NOMO-1 treated with dmso at 0.1 percent for 144 hours (cell line): Measurements from ENCODE around the gene NUCB2.
A peak's percentile ranks its signal among the peaks of the same experiment; 100 is the strongest.
"Not testable (repeated sequence)": the region's sequence is repeated elsewhere in the genome, so short reads cannot be mapped to it uniquely, and the experiment has no call there.

Experiments used
- DNase-seq: peaks from one replicate; lab custom pipeline; 2025; ENCODE audit not compliant: unreplicated experiment; lab: John Stamatoyannopoulos, UW

Gene NUCB2

GRCh38 chr11:17276236-17277023 is at the start of gene NUCB2:
NUCB2 (plus strand) TSS chr11:17276739; CDS start chr11:17295324, 18,585 bp downstream.
- peak; percentile 96 for DNase-seq

DNA sequence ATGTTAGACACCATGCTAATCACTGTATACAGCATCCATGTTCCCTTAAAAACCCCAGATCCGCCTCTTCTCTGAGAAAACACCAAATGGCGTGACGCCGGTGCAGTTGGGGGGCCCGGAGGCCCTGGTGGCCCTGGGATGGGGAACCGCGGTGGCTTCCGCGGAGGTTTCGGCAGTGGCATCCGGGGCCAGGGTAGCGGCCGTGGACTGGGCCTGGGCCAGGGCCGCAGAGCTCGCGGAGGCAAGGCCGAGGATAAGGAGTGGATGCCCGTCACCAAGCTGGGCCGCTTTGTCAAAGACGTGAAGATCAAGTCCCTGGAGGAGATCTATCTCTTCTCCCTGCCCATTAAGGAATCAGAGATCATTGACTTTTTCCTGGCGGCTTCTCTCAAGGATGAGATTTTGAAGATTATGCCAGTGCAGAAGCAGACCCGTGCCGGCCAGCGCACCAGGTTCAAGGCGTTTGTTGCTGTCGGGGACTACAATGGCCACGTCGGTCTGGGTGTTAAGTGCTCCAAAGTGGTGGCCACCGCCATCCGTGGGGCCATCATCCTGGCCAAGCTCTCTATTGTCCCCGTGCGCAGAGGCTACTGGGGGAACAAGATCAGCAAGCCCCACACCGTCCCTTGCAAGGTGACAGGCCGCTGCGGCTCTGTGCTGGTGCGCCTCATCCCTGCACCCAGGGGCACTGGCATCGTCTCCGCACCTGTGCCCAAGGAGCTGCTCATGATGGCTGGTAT is 48.2 kb upstream of the NUCB2 start:
- DNase-seq, result not testable (repeated sequence)

DNA sequence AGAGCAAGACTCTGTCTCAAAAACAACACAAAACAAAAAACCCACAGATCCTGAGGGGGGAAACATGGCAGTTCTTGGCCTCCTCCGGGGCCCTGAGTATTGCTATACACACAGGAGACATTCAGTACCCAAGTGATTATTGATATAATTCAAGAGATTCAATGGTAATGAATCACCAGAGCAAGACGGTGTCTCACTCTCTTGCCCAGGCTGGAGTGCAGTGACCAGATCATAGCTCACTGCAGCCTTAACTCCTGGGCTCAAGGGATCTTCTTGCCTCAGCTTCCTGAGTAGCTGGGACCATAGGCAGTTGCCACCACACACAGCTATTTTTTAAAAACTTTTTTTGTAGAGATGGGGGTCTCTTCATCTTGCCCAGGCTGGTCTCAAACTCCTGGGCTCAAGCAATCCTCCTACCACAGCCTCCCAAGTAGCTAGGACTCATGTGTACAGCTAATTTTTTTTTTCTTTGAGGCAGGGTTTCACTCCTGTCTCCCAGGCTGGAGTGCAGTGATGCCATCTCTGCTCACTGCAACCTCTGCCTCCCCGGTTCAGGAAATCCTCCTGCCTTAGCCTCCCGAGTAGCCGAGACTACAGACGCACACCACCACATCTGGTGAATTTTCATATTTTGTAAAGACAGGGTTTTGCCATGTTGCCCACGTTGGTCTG is 46.9 kb upstream of the NUCB2 start:
- no peak for DNase-seq

- peak; percentile 68 for DNase-seq
These were observed 45.4 kb upstream of the NUCB2 start for GRCh38 chr11:17230867-17231851.

GRCh38 chr11:17233101-17233500 is 43.4 kb upstream of the NUCB2 start:
- no peak for DNase-seq

DNA sequence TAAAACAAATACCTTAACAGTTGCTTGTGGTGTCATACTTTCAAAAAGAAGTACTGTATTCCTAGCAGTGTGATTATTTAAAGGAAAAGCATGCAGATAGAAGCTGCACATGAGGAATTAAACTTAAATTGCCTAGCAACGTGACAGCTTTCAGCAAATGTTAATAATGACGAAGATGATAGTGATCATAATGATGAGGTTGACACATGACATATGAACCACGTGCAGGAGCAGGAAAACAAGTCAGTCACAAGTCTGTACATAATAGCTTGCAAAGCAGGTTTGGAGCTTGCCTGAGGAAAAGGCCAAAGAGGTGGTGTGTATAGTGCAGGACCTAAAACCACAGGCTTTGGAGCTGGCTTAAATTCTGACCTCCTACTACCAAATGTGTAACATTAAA is 38.2 kb upstream of the NUCB2 start:
- DNase-seq, result no peak

GRCh38 chr11:17239927-17240326 is 36.6 kb upstream of the NUCB2 start:
- DNase-seq, result not testable (repeated sequence)

GRCh38 chr11:17240780-17241179 is 35.8 kb upstream of the NUCB2 start:
- no peak for DNase-seq

- DNase-seq, result not testable (repeated sequence)
These were observed 33.6 kb upstream of the NUCB2 start for GRCh38 chr11:17242954-17243353.

GRCh38 chr11:17244046-17244445 is 32.5 kb upstream of the NUCB2 start:
- peak; percentile 22 for DNase-seq

DNA sequence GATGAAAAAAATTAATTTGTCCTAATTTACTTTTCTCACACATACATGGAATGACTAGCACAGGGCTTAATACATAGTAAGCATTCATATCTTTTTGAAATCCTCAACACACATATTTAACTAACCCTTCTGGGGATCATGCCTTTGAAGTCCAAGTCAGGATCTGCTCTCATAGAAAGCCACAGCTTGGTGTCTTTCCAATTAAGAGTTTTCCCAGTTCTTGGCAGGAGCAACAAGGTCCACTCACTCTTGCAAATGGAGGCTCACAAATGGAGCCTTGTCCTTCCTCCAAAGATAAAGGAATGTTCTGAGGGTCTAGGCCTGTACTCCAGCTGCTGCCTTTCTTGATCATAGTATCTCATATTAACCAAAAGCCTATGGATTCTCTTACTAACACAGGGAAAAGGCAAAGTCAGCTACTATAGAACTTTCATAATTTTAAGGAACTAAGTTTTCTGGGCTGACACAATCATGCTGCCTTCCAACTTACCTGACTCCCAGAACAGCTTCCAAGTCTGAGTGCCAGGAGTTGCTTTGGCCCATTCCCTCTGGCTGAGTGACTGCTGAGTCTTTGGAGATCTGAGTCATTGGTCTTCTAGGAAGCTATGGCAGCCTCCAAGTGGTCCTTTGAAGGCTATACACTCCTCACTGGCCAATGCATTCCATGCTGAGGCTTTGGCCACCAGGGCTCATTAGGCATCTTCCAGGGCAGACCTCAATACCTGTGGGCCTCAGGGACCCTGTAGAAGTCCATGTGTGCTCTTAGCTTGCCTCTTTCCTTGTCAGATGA is 25.8 kb upstream of the NUCB2 start:
- DNase-seq, result no peak

- no peak for DNase-seq
These were observed 23.8 kb upstream of the NUCB2 start for GRCh38 chr11:17252704-17253103.

GRCh38 chr11:17256512-17256911 is 20.0 kb upstream of the NUCB2 start:
- no peak for DNase-seq

DNA sequence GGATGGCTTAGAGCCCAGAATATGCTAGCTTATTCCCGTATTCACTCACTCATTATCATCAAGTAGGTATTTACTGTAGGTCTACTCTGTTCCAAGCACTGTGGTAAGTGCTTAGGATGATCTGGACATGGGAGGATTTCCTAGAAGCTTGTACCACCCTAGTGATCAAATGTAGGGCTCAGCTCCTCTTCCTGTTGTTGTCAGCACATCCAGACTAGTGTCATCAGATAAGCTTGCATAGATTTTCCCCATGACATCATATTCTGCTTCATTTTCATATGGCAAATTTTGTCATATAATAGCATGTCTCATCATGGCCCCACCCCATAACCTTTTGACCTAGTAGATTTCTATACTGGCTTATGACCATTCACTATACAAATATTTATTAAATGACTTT is 19.3 kb upstream of the NUCB2 start:
- no peak for DNase-seq

- no peak for DNase-seq
These were observed 17.9 kb upstream of the NUCB2 start for GRCh38 chr11:17258670-17259069.

GRCh38 chr11:17259519-17259918 is 17.0 kb upstream of the NUCB2 start:
- no peak for DNase-seq

- no peak for DNase-seq
These were observed 16.5 kb upstream of the NUCB2 start for GRCh38 chr11:17260020-17260419.

- no peak for DNase-seq
These were observed 12.8 kb upstream of the NUCB2 start for GRCh38 chr11:17263769-17264168.

DNA sequence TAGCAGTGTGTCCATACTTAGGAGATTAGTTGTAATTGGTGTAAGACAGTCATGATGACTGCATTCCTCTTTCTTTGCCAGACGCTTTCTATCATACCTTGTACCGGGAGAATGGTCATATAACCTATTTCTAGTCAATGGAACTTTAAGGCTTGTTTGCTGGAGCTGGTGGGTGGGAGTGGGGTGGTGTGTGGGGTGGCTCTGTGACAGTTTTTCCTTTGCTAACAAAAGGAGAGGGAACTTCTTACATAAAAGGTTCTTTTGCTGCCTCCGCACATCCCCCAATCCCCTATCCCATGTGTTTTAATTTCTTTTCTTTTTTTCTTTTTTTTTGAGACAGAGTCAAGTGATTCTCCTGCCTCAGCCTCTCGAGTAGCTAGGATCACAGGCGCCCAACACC is 9.8 kb upstream of the NUCB2 start:
- no peak for DNase-seq

GRCh38 chr11:17267576-17267975 is 9.0 kb upstream of the NUCB2 start:
- DNase-seq, result no peak
